ENCODE data around the gene PCBP3. TPM values are rescaled to one million over a fixed set of nuclear protein-coding genes. Genes with fewer than 3 reads are reported as not detected.

The PCBP3 gene
- total and polyA plus RNA-seq, 4 donors: 0.36 to 1.6 (median 0.42) TPM

GRCh38 chr21:45820171-45821091 lies 176.9 kb downstream of the PCBP3 start:
- TF ChIP-seq FOXA1 (IDR thresholded peaks at IDR 0.05): no peak
- peak; percentile 93 to 96 for TF ChIP-seq RAD21 (IDR thresholded peaks at IDR 0.05)
- no peak for TF ChIP-seq TAF1 (conservative IDR thresholded peaks at IDR 0.05)
- no peak for TF ChIP-seq NR2F2 (IDR thresholded peaks at IDR 0.05)
- TF ChIP-seq CTCF (IDR thresholded peaks at IDR 0.05; ENCODE audit: low read depth, low read length, missing input control): peak; percentile 86
- no peak for TF ChIP-seq ZBTB33 (IDR thresholded peaks at IDR 0.05)
- TF ChIP-seq EGR1 (IDR thresholded peaks at IDR 0.05; ENCODE audit: low read depth in 2 of 2): no peak
- no peak for TF ChIP-seq MAX (IDR thresholded peaks at IDR 0.05)
- peak in 1 of 2 donors; percentile 12 for TF ChIP-seq RXRA (IDR thresholded peaks at IDR 0.05)
- no peak for TF ChIP-seq ATF3 (IDR thresholded peaks at IDR 0.05)
- no peak for TF ChIP-seq HNF4A (conservative IDR thresholded peaks at IDR 0.05)
- TF ChIP-seq REST (IDR thresholded peaks at IDR 0.05): no peak
- no peaks in the 10 kb centered on the region for H3K36me3 ChIP-seq (ENCODE audit: control insufficient read depth in 4 of 4, insufficient read depth in 3 of 4, low read depth in 1 of 4, low read length in 3 of 4)
- 39% methylated on average over 31 of the region's 31 CpGs for WGBS
- peaks cover 0 to 32% (median 22%) of the 10 kb centered on the region in 4 donors for H3K4me1 ChIP-seq (ENCODE audit: control insufficient read depth in 4 of 4, insufficient read depth in 4 of 4, low read length in 3 of 4)
- H3K27me3 ChIP-seq (ENCODE audit: control insufficient read depth in 4 of 4, insufficient read depth in 4 of 4, low read length in 3 of 4): no peaks in the 10 kb centered on the region
- no peak overlapping the region for H3K27ac ChIP-seq (ENCODE audit: low read depth in 1 of 2, low read length in 2 of 2)
- peak; percentile 69 for DNase-seq (ENCODE audit: low spot score)
- no peaks in the 10 kb centered on the region for H3K9me3 ChIP-seq (ENCODE audit: control insufficient read depth in 4 of 4, low read length in 3 of 4)
- H3K4me3 ChIP-seq (ENCODE audit: low read depth in 1 of 3, low read length in 3 of 3): no peak overlapping the region
- H3K9ac ChIP-seq (ENCODE audit: low read depth in 1 of 2, low read length in 2 of 2): no peak overlapping the region
